HepG2 (cell line): Measurements from ENCODE around the gene WDR76. TPM values are rescaled to one million over a fixed set of nuclear protein-coding genes. Genes with fewer than 3 reads are reported as not detected.

Experiments
- ADNP ChIP-seq: sonication (generic); formaldehyde crosslinking; IDR thresholded peaks from 2 replicates; pipeline ENCODE4 v1.4.0; 2020; ENCODE audit warnings: missing genetic modification reagents
- BORCS8-MEF2B ChIP-seq: sonication (generic); formaldehyde crosslinking; IDR thresholded peaks from 2 replicates; pipeline ENCODE4 v1.8.0; 2022; ENCODE audit warnings: mild to moderate bottlenecking, missing genetic modification reagents
- E2F1 ChIP-seq: sonication (generic); formaldehyde crosslinking; IDR thresholded peaks from 2 replicates; pipeline ENCODE4 v1.5.0; 2020; ENCODE audit warnings: missing genetic modification reagents
- HMGXB4 ChIP-seq, 2 experiments: sonication (generic) in 1 of 2; formaldehyde crosslinking in 1 of 2; IDR thresholded peaks; 2 replicates each; pipeline versions ENCODE4 v1.4.0 to v1.6.1; 2018 to 2020; ENCODE audit warnings: missing genetic modification reagents in 2 of 2, borderline replicate concordance in 1 of 2, low read depth in 1 of 2, mild to moderate bottlenecking in 1 of 2, missing biosample characterization in 1 of 2
- JUNB ChIP-seq: sonication (generic); formaldehyde crosslinking; IDR thresholded peaks from 2 replicates; pipeline ENCODE4 v1.8.0; 2022; ENCODE audit warnings: missing genetic modification reagents, mild to moderate bottlenecking, borderline replicate concordance
- NR2F6 ChIP-seq, 2 experiments: IDR thresholded peaks; 2 replicates each; pipeline ENCODE4 v1.6.1; 2016; ENCODE audit warnings: antibody characterized with exemption in 1 of 2, mild to moderate bottlenecking in 1 of 2
- PHF8 ChIP-seq: sonication (generic); formaldehyde crosslinking; IDR thresholded peaks from 2 replicates; pipeline ENCODE4 v1.5.0; 2020; ENCODE audit warnings: missing genetic modification reagents
- SP1 ChIP-seq, 2 experiments: fragments of 450-650 bp in 1 of 2; sonication (generic) in 1 of 2; formaldehyde crosslinking in 1 of 2; IDR thresholded peaks; 2 replicates each; pipeline versions ENCODE4 v1.4.0 to v1.6.1; 2016 to 2020; ENCODE audit warnings: missing genetic modification reagents in 1 of 2
- TCF12 ChIP-seq, 2 experiments: fragments of 450-650 bp in 1 of 2; sonication (generic) in 1 of 2; formaldehyde crosslinking in 1 of 2; IDR thresholded peaks; 2 replicates each; pipeline versions ENCODE4 v1.6.1 to v1.8.0; 2017 to 2022; ENCODE audit warnings: antibody characterized with exemption in 1 of 2, mild to moderate bottlenecking in 1 of 2, missing genetic modification reagents in 1 of 2, moderate library complexity in 1 of 2
- TEAD3 ChIP-seq: optimal IDR thresholded peaks from 2 replicates; pipeline ENCODE3; 2016; ENCODE audit warnings: borderline replicate concordance
- TOPORS ChIP-seq: sonication (generic); formaldehyde crosslinking; IDR thresholded peaks from 2 replicates; pipeline ENCODE4 v1.8.0; 2023; ENCODE audit warnings: mild to moderate bottlenecking, missing genetic modification reagents
- U2AF2 ChIP-seq: fragments of 200-400 bp; formaldehyde crosslinking; IDR thresholded peaks from 2 replicates; pipeline ENCODE4 v1.6.1; 2017; ENCODE audit warnings: low read depth, mild to moderate bottlenecking, low read length
- ZBTB3 ChIP-seq: sonication (generic); formaldehyde crosslinking; IDR thresholded peaks from 2 replicates; pipeline ENCODE4 v1.4.0; 2020; ENCODE audit warnings: low read depth, mild to moderate bottlenecking, moderate library complexity, missing genetic modification reagents, borderline replicate concordance
- ZFY ChIP-seq: sonication (generic); formaldehyde crosslinking; IDR thresholded peaks from 2 replicates; pipeline ENCODE4 v1.4.0; 2020; ENCODE audit warnings: missing genetic modification reagents
- ZNF121 ChIP-seq: sonication (generic); formaldehyde crosslinking; IDR thresholded peaks from 2 replicates; pipeline ENCODE4 v1.5.0; 2020; ENCODE audit warnings: mild to moderate bottlenecking, missing genetic modification reagents
- ZNF343 ChIP-seq: sonication (generic); formaldehyde crosslinking; IDR thresholded peaks from 2 replicates; pipeline ENCODE4 v1.4.0; 2020; ENCODE audit warnings: mild to moderate bottlenecking, missing genetic modification reagents
- ZNF510 ChIP-seq: sonication (generic); formaldehyde crosslinking; IDR thresholded peaks from 2 replicates; pipeline ENCODE4 v1.4.0; 2020; ENCODE audit warnings: low read depth, mild to moderate bottlenecking, missing genetic modification reagents
- ZNF660 ChIP-seq: sonication (generic); formaldehyde crosslinking; IDR thresholded peaks from 2 replicates; pipeline ENCODE4 v1.5.1; 2020; ENCODE audit warnings: mild to moderate bottlenecking, low read depth, missing genetic modification reagents, borderline replicate concordance
- ZNF691 ChIP-seq: sonication (generic); formaldehyde crosslinking; IDR thresholded peaks from 2 replicates; pipeline ENCODE4 v1.4.0; 2020; ENCODE audit warnings: missing genetic modification reagents, low read depth, mild to moderate bottlenecking, borderline replicate concordance
- ZNF776 ChIP-seq: sonication (generic); formaldehyde crosslinking; IDR thresholded peaks from 2 replicates; pipeline ENCODE4 v1.4.0; 2020; ENCODE audit warnings: mild to moderate bottlenecking, missing genetic modification reagents
- ZNF777 ChIP-seq: sonication (generic); formaldehyde crosslinking; IDR thresholded peaks from 2 replicates; pipeline ENCODE4 v1.4.0; 2020; ENCODE audit warnings: missing genetic modification reagents
- polyA plus RNA-seq, 8 experiments: library from polyadenylated mRNA; depleted of rRNA in 3 of 8; stranded (reverse) in 7 of 8; unstranded in 1 of 8; fragments of >200 nt; fragmentation: Illumina TruSeq in 4 of 8; extraction: Trizol in 4 of 8; gene quantifications; 2 replicates each; pipeline versions ENCODE4 v1.2.1 to v1.2.3, GENCODE V29; 2011 to 2016; ENCODE audit warnings: low read depth in 4 of 8, missing spikeins in 1 of 8, mixed read lengths in 1 of 8; ENCODE audit not compliant: insufficient read depth in 1 of 8
- total RNA-seq, 5 experiments: library from RNA; depleted of rRNA; stranded (reverse); fragments of >200 nt; fragmentation: Illumina TruSeq; extraction: Trizol; gene quantifications; 2 replicates each; pipeline ENCODE4 v1.2.3, GENCODE V29; 2016; ENCODE audit warnings: low read depth in 1 of 5
- TF ChIP-seq, protein P1 (sequence below): IDR thresholded peaks from 2 replicates; pipeline ENCODE4 v1.6.1; 2016; ENCODE audit warnings: low read depth
- TF ChIP-seq, protein P2 (sequence below): IDR thresholded peaks from 2 replicates; pipeline ENCODE4 v1.6.1; 2016; ENCODE audit warnings: mild to moderate bottlenecking, missing biosample characterization, missing genetic modification reagents

The WDR76 gene
- total and polyA plus RNA-seq, 2 of the 13 experiments (the other 11 are each of a cell fraction or from before 2014, with no cell fraction given): 1.1 to 9.7 TPM

DNA sequence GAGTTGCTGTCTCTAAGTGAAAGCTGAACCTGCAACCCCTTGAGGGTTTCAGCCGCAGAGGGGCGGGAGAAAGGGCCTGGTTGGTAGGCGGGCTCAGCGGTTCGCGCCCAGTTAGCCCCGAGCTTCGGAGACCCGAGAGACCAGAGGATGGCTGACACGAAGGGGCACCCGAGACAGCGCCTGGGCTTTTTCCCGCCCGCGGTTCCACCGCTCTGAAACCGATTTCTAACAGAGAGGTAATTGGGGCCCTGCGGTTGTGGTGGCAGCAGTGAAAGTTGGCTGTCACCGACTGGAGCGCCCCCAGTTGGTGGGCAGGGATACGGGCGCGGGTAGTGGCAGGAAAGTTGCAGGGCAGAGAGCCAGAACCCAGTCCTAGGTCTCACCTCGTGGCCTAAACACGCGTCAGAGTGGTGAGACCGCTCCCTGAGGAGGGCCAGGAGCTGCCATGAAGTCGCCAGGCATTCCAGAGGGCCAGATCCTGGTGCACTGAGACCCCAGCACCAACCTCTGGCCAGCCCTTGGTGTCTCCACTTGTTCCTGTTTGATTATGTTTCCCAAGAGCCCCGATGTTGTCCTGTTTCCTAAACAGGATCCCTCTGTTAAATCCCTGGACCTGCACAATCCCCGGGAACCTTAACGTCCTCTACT lies 49.4 kb upstream of the WDR76 start (continued):
- TF ChIP-seq HMGXB4 (CRISPR knock-in tag; IDR thresholded peaks at IDR 0.05; ENCODE audit: borderline replicate concordance in 1 of 2, low read depth in 1 of 2) (peak; percentile 97 to 98), ZNF510 (CRISPR knock-in tag) (peak; percentile 86), NR2F6 (IDR thresholded peaks at IDR 0.05) (no peak), NR2F6 (CRISPR knock-in tag; IDR thresholded peaks at IDR 0.05) (no peak), SP1 (IDR thresholded peaks at IDR 0.05) (no peak), SP1 (CRISPR knock-in tag; IDR thresholded peaks at IDR 0.05) (peak; percentile 45), ZNF121 (CRISPR knock-in tag) (0 out of 2 replicates have a peak, but pooled peaks have one; percentile 9), ZFY (peak; percentile 65), ZNF777 (peak; percentile 68; the same call in 1 of the 2 replicates), BORCS8-MEF2B (CRISPR knock-in tag) (0 out of 2 replicates have a peak, but pooled peaks have one; percentile 59), U2AF2 (no peak), TEAD3 (CRISPR knock-in tag) (peak; percentile 69), E2F1 (peak; percentile 66; the same call in 1 of the 2 replicates), ZNF691 (CRISPR knock-in tag) (peak; percentile 49; the same call in 1 of the 2 replicates), PHF8 (CRISPR knock-in tag) (peak; percentile 75; the same call in 1 of the 2 replicates), ZNF776 (peak; percentile 28; the same call in 1 of the 2 replicates), ZBTB3 (peak; percentile 53; the same call in 1 of the 2 replicates), ZNF660 (CRISPR knock-in tag) (no peak), TOPORS (CRISPR knock-in tag) (no peak), JUNB (CRISPR knock-in tag) (no peak), ZNF343 (CRISPR knock-in tag) (peak; percentile 44; the same call in 1 of the 2 replicates), TCF12 (IDR thresholded peaks at IDR 0.05) (no peak), TCF12 (CRISPR knock-in tag; IDR thresholded peaks at IDR 0.05) (no peak), ADNP (CRISPR knock-in tag) (0 out of 2 replicates have a peak, but pooled peaks have one; percentile 55)
- TF ChIP-seq, protein P1, sequence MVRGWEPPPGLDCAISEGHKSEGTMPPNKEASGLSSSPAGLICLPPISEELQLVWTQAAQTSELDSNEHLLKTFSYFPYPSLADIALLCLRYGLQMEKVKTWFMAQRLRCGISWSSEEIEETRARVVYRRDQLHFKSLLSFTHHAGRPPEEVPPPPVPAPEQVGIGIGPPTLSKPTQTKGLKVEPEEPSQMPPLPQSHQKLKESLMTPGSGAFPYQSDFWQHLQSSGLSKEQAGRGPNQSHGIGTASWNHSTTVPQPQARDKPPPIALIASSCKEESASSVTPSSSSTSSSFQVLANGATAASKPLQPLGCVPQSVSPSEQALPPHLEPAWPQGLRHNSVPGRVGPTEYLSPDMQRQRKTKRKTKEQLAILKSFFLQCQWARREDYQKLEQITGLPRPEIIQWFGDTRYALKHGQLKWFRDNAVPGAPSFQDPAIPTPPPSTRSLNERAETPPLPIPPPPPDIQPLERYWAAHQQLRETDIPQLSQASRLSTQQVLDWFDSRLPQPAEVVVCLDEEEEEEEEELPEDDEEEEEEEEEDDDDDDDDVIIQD (CRISPR knock-in tag): no peak; the same call in 1 of the 2 replicates
- TF ChIP-seq, protein P2, sequence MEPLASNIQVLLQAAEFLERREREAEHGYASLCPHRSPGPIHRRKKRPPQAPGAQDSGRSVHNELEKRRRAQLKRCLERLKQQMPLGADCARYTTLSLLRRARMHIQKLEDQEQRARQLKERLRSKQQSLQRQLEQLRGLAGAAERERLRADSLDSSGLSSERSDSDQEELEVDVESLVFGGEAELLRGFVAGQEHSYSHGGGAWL: no peak; the same call in 1 of the 2 replicates
